HepG2 (cell line): ENCODE data around the gene ZBTB22. TPM values are rescaled to one million over a fixed set of nuclear protein-coding genes. Genes with fewer than 3 reads are reported as not detected.

ENCODE experiments used
- JARID2 ChIP-seq: sonication (generic); formaldehyde crosslinking; IDR thresholded peaks from 2 replicates; pipeline ENCODE4 v1.8.1; 2023; ENCODE audit warnings: missing genetic modification reagents, inconsistent platforms; ENCODE audit not compliant: insufficient replicate concordance
- MIXL1 ChIP-seq: IDR thresholded peaks from 2 replicates; pipeline ENCODE4 v1.6.1; 2016
- NBN ChIP-seq: fragments of 450-650 bp; conservative IDR thresholded peaks from 2 replicates; pipeline ENCODE4 v1.6.1; 2017
- RCOR2 ChIP-seq: IDR thresholded peaks from 2 replicates; pipeline ENCODE4 v1.6.1; 2016; ENCODE audit warnings: missing biosample characterization, missing genetic modification reagents
- REXO4 ChIP-seq: sonication (generic); formaldehyde crosslinking; IDR thresholded peaks from 2 replicates; pipeline ENCODE4 v1.8.0; 2022; ENCODE audit warnings: missing genetic modification reagents, mild to moderate bottlenecking, borderline replicate concordance
- SMYD3 ChIP-seq: sonication (generic); formaldehyde crosslinking; IDR thresholded peaks from 2 replicates; pipeline ENCODE4 v1.8.1; 2023; ENCODE audit warnings: mild to moderate bottlenecking, missing genetic modification reagents
- STAG1 ChIP-seq: sonication (generic); formaldehyde crosslinking; IDR thresholded peaks from 2 replicates; pipeline ENCODE4 v1.4.0; 2020; ENCODE audit warnings: missing genetic modification reagents
- TEF ChIP-seq: sonication (generic); formaldehyde crosslinking; IDR thresholded peaks from 2 replicates; pipeline ENCODE4 v1.5.0; 2020; ENCODE audit warnings: missing genetic modification reagents
- ZBTB8A ChIP-seq: sonication (generic); formaldehyde crosslinking; IDR thresholded peaks from 2 replicates; pipeline ENCODE4 v1.4.0; 2020; ENCODE audit warnings: mild to moderate bottlenecking, low read depth, missing genetic modification reagents, borderline replicate concordance
- ZNF253 ChIP-seq: sonication (generic); formaldehyde crosslinking; IDR thresholded peaks from 2 replicates; pipeline ENCODE4 v1.8.0; 2022; ENCODE audit warnings: mild to moderate bottlenecking, missing genetic modification reagents, borderline replicate concordance
- ZNF562 ChIP-seq: sonication (generic); formaldehyde crosslinking; IDR thresholded peaks from 2 replicates; pipeline ENCODE4 v1.8.0; 2022; ENCODE audit warnings: missing genetic modification reagents, borderline replicate concordance
- ZNF687 ChIP-seq: sonication (generic); formaldehyde crosslinking; IDR thresholded peaks from 2 replicates; pipeline ENCODE4 v1.5.1; 2020; ENCODE audit warnings: mild to moderate bottlenecking, missing genetic modification reagents, moderate library complexity
- ZNF776 ChIP-seq: sonication (generic); formaldehyde crosslinking; IDR thresholded peaks from 2 replicates; pipeline ENCODE4 v1.4.0; 2020; ENCODE audit warnings: mild to moderate bottlenecking, missing genetic modification reagents
- polyA plus RNA-seq, 8 experiments: library from polyadenylated mRNA; depleted of rRNA in 3 of 8; stranded (reverse) in 7 of 8; unstranded in 1 of 8; fragments of >200 nt; fragmentation: Illumina TruSeq in 4 of 8; extraction: Trizol in 4 of 8; gene quantifications; 2 replicates each; pipeline versions ENCODE4 v1.2.1 to v1.2.3, GENCODE V29; 2011 to 2016; ENCODE audit warnings: low read depth in 4 of 8, missing spikeins in 1 of 8, mixed read lengths in 1 of 8; ENCODE audit not compliant: insufficient read depth in 1 of 8
- total RNA-seq, 5 experiments: library from RNA; depleted of rRNA; stranded (reverse); fragments of >200 nt; fragmentation: Illumina TruSeq; extraction: Trizol; gene quantifications; 2 replicates each; pipeline ENCODE4 v1.2.3, GENCODE V29; 2016; ENCODE audit warnings: low read depth in 1 of 5
- TF ChIP-seq, protein P1 (sequence below): sonication (generic); formaldehyde crosslinking; IDR thresholded peaks from 2 replicates; pipeline ENCODE4 v1.5.1; 2020; ENCODE audit warnings: missing genetic modification reagents, mild to moderate bottlenecking, borderline replicate concordance

ZBTB22 gene
- total and polyA plus RNA-seq, 2 of the 13 experiments (the other 11 are each of a cell fraction or from before 2014, with no cell fraction given) = 8.0 to 10.6 TPM

DNA sequence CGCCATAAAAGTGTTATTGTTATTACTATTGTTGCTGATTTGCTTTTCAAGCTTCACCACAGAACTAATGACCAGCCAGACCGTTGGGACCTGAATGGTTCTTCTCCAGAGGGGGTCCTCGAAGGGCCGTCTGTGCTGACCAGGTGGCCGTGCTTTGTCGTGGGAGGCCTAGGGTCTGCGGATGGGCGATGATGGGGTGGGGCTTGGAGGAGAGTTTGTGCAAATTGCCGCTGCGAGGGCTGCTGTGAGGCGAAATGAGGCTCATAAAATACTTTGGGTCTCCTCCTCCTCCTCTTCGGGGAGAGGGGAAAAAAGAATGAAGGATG is 6.0 kb upstream of the ZBTB22 start (continued):
- TF ChIP-seq SMYD3 (CRISPR knock-in tag) (no peak), MIXL1 (no peak), ZNF776 (CRISPR knock-in tag) (no peak), NBN (no peak), STAG1 (CRISPR knock-in tag) (no peak), ZNF687 (peak; percentile 50), ZNF253 (CRISPR knock-in tag) (0 out of 2 replicates have a peak, but pooled peaks have one; percentile 10), ZNF562 (CRISPR knock-in tag) (no peak), JARID2 (CRISPR knock-in tag) (no peak), RCOR2 (CRISPR knock-in tag) (no peak), ZBTB8A (CRISPR knock-in tag) (no peak), REXO4 (CRISPR knock-in tag) (0 out of 2 replicates have a peak, but pooled peaks have one; percentile 23), TEF (CRISPR knock-in tag) (no peak)
- TF ChIP-seq, protein P1, sequence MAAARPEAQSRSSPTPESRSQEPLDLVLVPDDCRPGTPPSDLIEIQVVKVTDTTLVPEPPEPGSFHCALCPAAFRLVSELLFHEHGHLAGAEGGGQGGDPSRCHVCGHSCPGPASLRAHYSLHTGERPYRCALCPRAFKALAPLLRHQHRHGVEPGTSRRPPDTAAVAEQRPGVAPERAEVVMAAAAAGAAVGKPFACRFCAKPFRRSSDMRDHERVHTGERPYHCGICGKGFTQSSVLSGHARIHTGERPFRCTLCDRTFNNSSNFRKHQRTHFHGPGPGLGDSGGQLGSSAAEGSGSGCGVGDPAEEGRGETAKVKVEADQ (CRISPR knock-in tag) = no peak
